Measurements from ENCODE around the gene ST8SIA2. TPM values are rescaled to one million over a fixed set of nuclear protein-coding genes. Genes with fewer than 3 reads are reported as not detected.

ST8SIA2 gene
- polyA plus RNA-seq, 3 donors: not detected

DNA sequence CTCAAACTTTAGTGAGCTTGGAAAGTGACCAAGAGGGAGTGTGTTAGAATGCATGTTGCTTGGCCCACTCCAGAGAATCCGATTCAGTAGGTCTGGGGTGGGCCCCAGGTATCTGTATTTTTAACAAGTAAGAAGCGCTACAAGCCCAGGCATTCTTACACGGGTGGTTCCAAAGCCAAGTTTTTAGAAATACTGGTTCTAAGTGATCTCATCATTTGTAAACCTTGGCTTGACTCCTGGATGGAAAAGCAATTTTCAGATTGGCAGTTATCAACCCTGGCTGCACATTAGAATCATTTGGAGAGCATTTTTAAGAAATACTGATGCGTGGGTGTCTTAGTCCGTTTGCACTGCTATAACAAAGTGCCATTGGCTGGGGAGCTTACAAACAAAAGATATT lies 27.3 kb upstream of the ST8SIA2 start:
- Histone ChIP-seq H3K4me1 (ENCODE audit: control insufficient read depth in 1 of 2, insufficient read depth in 2 of 2, low read length in 2 of 2) (no peaks in the 10 kb centered on the region), H3K27me3 (ENCODE audit: control insufficient read depth in 2 of 2, insufficient read depth in 2 of 2, low read length in 2 of 2) (no peaks in the 10 kb centered on the region), H3K27ac (ENCODE audit: low read depth in 1 of 2, low read length in 2 of 2) (no peak overlapping the region), H3K9me3 (replicated peaks in 1 of 2; ENCODE audit: control insufficient read depth in 1 of 2, insufficient read depth in 1 of 2, low read length in 2 of 2) (no peaks in the 10 kb centered on the region), H3K4me2 (replicated peaks; ENCODE audit: extremely low read depth, low read length, poor library complexity, severe bottlenecking) (no peak overlapping the region), H3K36me3 (replicated peaks in 1 of 2; ENCODE audit: control insufficient read depth in 1 of 2, insufficient read depth in 2 of 2, low read length in 2 of 2) (no peaks in the 10 kb centered on the region), H3K79me2 (ENCODE audit: insufficient read depth, low read length) (no peaks in the 10 kb centered on the region), H3K9ac (ENCODE audit: insufficient read depth, low read length, poor library complexity, severe bottlenecking) (no peak overlapping the region), H3K4me3 (replicated peaks in 1 of 3; ENCODE audit: low read depth in 2 of 3, low read length in 3 of 3) (no peak overlapping the region), H2AFZ (ENCODE audit: insufficient read depth, low read depth, low read length, poor library complexity, severe bottlenecking) (no peak overlapping the region), H4K20me1 (ENCODE audit: insufficient read depth, low read length) (no peaks in the 10 kb centered on the region)
- no peak for DNase-seq
- H3K27me3 Mint-ChIP-seq (ENCODE audit: low read depth in 3 of 3): peaks cover 0 to 4% (median 4%) of the 10 kb centered on the region in 3 donors
- TF ChIP-seq, protein P1, sequence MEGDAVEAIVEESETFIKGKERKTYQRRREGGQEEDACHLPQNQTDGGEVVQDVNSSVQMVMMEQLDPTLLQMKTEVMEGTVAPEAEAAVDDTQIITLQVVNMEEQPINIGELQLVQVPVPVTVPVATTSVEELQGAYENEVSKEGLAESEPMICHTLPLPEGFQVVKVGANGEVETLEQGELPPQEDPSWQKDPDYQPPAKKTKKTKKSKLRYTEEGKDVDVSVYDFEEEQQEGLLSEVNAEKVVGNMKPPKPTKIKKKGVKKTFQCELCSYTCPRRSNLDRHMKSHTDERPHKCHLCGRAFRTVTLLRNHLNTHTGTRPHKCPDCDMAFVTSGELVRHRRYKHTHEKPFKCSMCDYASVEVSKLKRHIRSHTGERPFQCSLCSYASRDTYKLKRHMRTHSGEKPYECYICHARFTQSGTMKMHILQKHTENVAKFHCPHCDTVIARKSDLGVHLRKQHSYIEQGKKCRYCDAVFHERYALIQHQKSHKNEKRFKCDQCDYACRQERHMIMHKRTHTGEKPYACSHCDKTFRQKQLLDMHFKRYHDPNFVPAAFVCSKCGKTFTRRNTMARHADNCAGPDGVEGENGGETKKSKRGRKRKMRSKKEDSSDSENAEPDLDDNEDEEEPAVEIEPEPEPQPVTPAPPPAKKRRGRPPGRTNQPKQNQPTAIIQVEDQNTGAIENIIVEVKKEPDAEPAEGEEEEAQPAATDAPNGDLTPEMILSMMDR (IDR thresholded peaks at IDR 0.05): no peak
- H3K9me3 Mint-ChIP-seq: peaks cover 0 to 11% (median 4%) of the 10 kb centered on the region in 7 donors
- intact Hi-C loops (cut with micrococcal nuclease): no loop called here
- peak overlapping the region in 1 of 7 donors; percentile 14 for H3K27ac Mint-ChIP-seq
- H3K4me3 Mint-ChIP-seq: no peak overlapping the region
- H3K36me3 Mint-ChIP-seq: no peaks in the 10 kb centered on the region
- no peaks in the 10 kb centered on the region for H3K4me1 Mint-ChIP-seq
- 91% methylated on average over 3 of the region's 5 CpGs for WGBS (ENCODE audit: insufficient coverage)

DNA sequence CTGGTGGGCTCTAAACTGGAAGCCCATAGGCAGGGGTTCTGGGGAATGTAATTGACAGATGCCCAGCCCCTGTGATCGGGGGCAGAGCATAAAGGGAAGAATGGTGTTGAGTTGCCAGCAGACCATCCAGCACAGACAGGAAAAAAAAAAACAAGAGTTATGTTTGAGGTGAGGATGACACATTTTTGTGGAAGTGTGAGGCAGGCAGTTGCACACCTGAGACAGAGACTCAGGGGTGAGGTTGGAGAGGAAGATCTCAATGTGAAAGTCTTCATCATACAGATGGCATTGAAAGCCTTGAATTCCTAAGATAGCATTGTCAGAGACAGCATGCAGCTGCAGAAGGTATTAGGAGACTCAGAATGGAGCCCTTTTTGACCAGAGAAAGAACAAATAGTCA lies 18.6 kb upstream of the ST8SIA2 start:
- Histone ChIP-seq H2AFZ (ENCODE audit: insufficient read depth, low read depth, low read length, poor library complexity, severe bottlenecking) (no peak overlapping the region), H3K4me1 (ENCODE audit: control insufficient read depth in 1 of 2, insufficient read depth in 2 of 2, low read length in 2 of 2) (no peaks in the 10 kb centered on the region), H3K79me2 (ENCODE audit: insufficient read depth, low read length) (no peaks in the 10 kb centered on the region), H3K27me3 (ENCODE audit: control insufficient read depth in 2 of 2, insufficient read depth in 2 of 2, low read length in 2 of 2) (no peaks in the 10 kb centered on the region), H4K20me1 (ENCODE audit: insufficient read depth, low read length) (no peaks in the 10 kb centered on the region), H3K27ac (ENCODE audit: low read depth in 1 of 2, low read length in 2 of 2) (no peak overlapping the region), H3K36me3 (replicated peaks in 1 of 2; ENCODE audit: control insufficient read depth in 1 of 2, insufficient read depth in 2 of 2, low read length in 2 of 2) (no peaks in the 10 kb centered on the region), H3K9me3 (replicated peaks in 1 of 2; ENCODE audit: control insufficient read depth in 1 of 2, insufficient read depth in 1 of 2, low read length in 2 of 2) (no peaks in the 10 kb centered on the region), H3K4me3 (replicated peaks in 1 of 3; ENCODE audit: low read depth in 2 of 3, low read length in 3 of 3) (no peak overlapping the region), H3K4me2 (replicated peaks; ENCODE audit: extremely low read depth, low read length, poor library complexity, severe bottlenecking) (no peak overlapping the region), H3K9ac (ENCODE audit: insufficient read depth, low read length, poor library complexity, severe bottlenecking) (no peak overlapping the region)
- no peaks in the 10 kb centered on the region for H3K4me1 Mint-ChIP-seq
- DNase-seq: no peak
- H3K9me3 Mint-ChIP-seq: peaks cover 5 to 18% (median 9%) of the 10 kb centered on the region in 7 donors
- no peak overlapping the region for H3K4me3 Mint-ChIP-seq
- WGBS (ENCODE audit: insufficient coverage): 100% methylated on average over 1 of the region's 1 CpG
- no peak overlapping the region for H3K27ac Mint-ChIP-seq
- TF ChIP-seq, protein P1 (IDR thresholded peaks at IDR 0.05): no peak
- no peaks in the 10 kb centered on the region for H3K36me3 Mint-ChIP-seq
- intact Hi-C loops (cut with micrococcal nuclease): no loop called here
- H3K27me3 Mint-ChIP-seq (ENCODE audit: low read depth in 3 of 3): peaks cover 0 to 2% (median 2%) of the 10 kb centered on the region in 3 donors

All from CD14-positive monocyte (primary cell).